Suppressor macrophage (primary cell): ENCODE data around the gene PDE4D.

Experiments
- DNase-seq, 4 experiments: peaks; one replicate each; pipeline ENCODE4 v3.0.0-alpha.2; 2020 to 2022

PDE4D gene

DNA sequence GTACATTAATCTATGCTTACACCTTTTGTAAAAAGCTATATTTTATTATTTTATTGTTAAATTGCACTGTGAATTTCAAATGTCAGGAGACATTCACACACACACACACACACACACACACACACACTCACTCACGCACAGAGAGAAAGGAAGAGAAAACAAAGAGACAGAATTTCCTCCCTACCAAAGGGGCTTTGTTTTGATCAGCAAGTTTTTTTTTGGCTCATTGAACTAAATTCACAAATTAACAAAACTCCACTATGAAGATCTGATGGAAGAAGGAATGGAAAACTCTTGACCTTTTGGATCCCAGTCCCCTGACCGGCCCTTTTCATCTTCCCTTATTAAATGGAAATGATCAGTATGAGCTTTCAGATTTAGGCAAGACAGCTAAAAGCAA is 161.2 kb downstream of the PDE4D start:
- DNase-seq = no peak

DNA sequence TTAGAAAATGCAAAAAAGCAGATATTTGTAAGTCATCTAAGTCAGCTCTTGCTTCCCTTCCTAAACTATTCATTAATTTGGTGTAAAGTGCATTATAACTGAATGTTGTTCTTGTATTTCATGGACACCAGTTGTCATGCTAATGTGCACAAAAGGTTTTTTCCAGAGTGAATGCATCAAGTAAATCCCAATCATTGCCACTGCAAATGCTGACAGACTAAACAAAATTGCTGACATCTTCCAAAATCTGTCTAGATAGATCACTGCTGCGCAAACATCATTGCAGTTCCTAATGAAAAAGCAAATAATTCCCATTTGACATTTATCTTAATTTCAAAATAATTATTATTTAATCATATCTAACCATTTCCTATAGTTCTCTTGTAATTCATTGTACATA is 161.7 kb downstream of the PDE4D start:
- DNase-seq = no peak

DNA sequence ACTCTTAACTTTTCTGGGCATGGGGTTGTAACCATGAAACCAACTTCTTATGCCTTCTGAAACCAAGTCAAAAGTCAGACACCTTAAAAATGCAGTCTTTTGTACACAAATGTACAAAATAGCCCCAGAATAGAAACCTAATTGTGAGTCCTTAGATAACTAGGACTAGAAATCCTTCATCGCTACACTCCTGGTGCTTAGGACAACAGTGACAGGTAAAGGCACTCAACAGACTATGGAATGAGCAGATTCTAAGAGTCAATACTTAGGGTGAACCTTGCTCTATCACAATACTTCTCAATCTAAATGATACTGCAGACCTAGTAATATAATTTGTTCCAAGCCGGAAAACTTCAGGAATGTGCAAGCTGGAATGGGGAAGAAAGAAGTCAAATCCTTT is 163.7 kb downstream of the PDE4D start:
- no peak for DNase-seq

DNA sequence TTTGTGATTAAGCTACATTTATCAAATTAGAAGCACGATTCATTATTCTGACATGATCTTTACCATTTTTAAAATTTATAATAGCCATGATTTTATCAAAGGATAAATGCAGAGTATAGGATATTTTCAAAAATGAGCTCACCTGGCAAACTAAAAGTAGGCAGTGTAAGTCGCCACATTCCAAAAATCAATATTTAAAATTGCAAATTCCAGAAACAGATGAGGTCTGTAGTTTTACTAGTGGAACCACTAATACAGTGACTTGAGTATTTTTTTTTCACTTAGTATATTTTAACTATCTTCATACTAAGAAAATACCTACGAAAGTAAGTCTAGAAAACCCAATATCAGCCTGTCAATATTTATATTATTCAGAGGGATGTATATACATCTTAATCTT is 164.2 kb downstream of the PDE4D start:
- no peak for DNase-seq

DNA sequence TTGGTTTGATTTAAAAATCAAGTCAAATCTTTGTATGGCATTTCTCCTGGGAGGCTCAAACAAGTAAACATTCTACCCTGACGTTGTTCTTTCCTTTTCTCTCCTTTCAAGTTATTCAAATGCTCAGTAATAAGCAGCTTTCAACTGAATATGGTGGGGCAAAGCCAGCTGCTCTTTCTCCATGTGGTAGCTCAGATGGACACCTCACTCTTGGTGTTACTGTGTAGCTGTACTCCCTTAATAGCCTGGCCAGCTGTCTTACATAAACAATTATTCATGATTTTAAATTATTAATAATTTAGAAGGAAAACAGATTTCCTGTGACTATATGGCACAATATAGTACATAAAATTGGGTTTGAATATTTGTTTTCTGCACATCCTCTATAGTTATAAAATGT is 165.2 kb downstream of the PDE4D start:
- no peak for DNase-seq

DNA sequence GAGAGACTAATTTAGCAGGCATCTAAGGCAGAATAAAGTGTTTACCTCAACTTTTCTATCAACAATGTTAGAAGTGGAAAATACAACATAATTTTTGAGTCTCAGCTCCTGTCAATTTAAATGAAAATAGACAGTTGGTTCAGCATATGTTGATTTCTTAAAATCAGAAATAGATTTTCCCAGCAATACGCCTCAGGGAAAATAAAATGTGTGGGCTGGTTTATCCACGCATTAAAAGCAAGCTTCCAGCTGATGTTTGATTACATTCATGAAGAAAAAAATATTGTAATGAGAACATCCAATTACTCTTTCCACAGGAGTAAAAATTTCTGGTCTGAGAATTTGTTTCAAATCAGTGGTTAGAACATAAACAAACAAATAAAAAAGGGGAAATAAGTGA is 166.3 kb downstream of the PDE4D start:
- no peak for DNase-seq

DNA sequence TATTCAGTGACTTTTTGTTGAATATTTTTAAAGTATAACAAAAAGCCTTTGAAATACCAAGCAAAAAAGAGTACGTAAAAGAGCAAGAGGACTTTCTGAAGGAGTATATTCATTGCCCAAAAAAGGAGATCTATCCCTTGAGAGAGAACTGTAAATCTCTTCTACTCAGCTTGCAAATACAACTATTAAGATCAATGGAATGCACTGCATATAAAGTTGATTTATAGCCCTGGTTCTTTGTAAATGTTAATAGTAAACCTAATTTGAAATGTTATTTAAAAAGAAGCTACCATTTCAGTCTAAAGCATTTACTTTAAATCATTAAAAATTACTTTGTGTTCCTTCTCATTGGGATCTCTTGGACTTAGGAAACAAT is 168.1 kb downstream of the PDE4D start:
- DNase-seq = no peak

DNA sequence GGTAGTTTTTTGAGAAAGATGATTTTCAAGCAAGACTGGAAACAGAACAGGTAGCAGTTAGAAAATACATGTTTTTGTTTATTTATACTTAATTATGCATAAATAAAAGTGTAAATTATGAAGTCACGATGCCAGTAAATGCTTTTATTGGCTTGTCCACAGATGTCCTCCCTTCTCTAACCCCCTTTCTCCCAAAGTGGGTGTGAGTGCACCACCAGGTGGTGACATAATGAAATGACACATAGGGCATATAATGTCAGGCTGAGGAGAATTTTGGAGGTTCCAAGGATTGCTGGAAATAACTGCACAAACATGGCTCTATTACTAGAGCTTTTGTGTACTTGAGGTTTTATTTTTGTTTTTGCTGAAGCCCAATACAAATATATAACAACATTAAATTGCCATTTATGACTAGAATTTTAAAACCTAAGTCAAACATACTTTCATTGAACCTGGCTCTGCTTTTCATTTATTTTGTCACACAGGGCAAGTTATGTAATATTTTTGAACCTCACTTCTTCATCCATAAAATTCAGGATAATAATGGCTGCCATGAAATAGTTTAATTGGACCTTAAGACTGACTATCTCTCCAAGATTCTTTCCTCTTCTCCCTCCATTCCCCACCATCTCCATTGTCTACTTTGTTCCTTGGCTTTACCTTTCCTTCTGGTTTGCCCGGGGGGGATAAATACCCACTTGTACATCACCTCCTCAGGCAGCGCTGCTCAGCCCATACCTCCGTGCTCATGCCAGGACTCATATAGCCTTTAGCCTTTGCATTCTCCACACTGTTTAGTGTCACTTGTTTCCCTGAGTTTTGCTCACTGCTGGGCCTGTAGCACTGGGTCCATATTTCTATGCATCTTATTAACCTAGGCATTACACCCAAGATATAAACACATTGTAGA is 168.8 kb downstream of the PDE4D start:
- peak; percentile 39 to 62 (median 56) for DNase-seq

DNA sequence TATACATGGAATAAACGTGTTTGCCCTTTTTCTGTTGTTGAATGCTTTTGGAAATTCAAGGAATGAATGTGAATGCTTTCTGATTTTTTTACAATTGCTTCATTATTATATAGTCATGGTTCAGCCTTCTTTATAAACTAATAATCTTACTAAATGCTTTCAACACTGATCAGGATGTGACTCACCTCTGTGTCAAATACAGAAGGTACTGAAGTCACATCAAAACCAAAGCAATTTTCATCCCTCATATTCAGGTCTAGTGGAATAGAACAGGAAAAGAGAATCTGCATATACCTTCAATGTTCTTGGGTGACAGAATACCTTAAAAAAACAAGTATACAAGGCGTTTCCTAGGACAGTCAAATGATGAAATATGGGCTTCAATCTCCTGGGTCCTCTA is 170.7 kb downstream of the PDE4D start:
- DNase-seq = no peak

DNA sequence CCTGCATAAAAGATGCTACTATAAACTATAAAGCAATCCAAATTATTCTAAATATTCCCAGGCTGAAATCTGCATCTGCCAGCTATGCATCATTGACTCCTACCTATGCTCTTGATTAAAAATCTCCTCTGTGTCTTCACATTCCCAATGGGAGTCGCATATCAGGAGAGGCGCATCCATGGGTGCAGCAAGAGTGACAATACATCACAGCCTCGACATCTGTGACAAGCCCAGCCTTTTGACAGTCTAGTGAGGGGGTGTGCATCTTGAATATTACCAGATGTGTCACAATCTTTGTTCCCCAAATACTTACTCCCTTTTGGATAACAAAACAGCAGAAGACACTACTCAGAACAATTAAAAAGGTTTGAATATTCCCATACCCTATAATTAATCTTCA is 171.8 kb downstream of the PDE4D start:
- no peak for DNase-seq

DNA sequence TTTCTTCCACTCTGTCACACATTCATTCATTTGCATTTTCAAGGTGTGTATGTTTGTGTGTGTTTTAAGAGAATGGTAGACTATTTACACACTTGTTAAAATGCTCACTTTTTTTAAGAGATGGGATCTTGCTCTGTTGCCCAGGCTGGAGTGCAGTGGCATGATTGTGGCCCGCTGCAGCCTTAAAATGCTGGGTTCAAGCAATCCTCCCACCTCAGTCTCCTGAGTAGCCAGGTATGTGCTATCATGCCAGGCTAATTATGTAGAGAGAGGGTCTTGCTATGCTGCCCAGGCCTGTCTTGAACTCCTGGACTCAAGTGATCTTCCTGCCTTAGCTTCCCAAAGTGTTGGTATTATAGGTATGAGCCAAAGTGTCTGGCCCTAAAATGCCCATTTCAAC is 173.5 kb downstream of the PDE4D start:
- no peak for DNase-seq

DNA sequence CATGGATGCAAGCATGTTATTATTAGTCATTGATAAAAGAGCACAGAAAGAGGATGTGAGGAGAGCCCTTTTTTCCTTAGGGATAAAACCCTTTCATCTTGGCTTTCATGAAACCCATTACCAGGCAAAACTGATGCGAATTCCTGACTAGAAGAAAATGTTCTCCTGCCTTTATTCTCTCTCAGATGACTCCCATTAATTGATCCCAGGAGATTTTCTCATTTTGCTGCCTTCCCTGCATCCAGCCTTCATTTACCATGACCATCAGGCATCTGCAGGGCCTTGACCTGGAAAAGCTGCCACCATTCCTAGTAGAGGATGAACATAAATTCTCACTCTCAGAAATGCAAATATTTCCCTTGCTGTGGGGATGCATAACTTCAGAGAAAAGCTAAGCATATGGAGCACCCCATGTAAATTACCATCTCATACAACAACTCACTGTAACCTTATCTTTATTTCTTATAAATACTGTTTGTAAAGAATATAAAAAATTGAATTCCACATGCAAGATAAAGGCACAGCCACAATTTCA is 176.5 kb downstream of the PDE4D start:
- no peak for DNase-seq

DNA sequence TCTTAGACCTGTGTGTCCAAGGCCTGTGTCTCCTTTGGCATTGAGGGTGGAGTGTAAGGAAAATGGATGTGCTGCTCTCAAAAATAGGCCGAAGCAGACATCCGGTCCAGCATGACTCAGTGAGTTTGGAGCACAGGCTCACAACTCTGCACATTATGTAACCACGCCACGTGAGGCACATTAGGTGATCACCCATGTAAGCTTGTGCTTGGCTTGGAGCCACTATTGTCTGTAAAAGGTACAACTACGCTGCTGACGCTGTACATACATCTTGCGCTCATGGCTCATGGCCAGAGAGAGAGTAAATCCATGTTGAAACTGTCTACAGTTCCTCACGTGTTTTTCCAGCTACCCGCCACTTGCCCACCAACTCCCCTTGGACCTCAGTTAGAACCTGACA is 177.5 kb downstream of the PDE4D start:
- no peak for DNase-seq

DNA sequence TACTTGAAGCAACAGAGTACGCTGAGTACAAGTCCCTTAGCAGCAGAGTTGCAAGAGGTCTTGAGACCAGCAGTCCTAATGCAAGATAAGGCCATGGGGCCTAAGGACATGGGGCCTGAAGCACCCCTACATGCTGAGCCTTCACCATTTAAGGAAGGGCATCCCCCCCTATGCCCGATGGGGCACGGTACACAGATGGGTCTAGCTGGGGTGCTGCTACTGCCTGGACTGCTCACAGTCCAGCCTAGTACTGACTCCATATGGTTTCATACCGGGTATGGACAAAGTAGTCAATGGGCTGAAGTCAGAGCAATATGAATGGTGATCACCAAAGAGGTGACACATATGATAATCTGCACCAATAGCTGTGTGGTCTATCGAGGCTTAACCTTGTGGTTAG is 178.3 kb downstream of the PDE4D start:
- no peak for DNase-seq

DNA sequence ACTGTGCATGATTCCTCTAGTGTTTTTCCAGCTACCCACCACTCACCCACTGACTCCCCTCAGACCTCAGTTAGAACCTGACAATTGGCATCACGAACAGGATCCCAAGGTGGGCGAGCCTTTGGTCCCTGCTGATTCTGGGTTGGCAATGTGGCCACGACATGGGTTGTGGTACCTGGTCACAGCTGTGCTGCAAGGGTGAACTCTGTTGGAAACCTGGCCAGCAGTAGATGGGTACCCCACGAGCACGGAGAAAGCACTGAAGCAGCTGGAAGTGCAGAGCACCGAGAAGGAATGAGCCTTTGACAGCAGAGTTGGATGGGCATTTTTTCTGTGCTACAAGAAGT is 180.1 kb downstream of the PDE4D start:
- DNase-seq = no peak

DNA sequence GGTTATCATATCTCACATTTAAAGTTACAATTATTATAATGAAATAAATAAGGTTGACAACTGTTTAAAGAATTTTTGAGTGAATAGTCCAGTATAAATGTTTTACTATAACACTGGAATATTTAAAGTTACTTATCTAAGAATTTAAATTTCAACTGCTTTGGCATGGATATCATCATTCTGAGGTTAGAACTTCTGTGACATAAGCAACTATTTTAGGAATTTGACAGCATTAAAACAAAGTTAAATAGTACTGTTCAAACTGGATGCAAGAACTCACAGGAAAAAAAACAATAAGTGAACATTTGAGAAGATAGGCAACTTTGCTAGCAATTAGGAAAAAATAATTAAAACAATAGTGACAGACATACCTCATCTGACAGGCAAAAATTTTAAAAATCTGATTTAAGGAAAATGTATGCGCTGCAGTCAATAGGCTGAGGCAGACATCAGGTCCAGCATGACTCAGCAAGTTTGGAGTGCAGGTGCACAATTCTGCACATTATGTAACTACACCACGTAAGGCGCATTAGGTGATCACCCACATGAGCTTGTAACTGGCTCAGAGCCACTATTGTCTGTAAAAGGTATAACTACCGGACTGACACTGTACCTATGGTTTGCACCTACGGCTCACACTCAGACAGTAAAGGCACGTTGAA is 180.6 kb downstream of the PDE4D start:
- DNase-seq = no peak

DNA sequence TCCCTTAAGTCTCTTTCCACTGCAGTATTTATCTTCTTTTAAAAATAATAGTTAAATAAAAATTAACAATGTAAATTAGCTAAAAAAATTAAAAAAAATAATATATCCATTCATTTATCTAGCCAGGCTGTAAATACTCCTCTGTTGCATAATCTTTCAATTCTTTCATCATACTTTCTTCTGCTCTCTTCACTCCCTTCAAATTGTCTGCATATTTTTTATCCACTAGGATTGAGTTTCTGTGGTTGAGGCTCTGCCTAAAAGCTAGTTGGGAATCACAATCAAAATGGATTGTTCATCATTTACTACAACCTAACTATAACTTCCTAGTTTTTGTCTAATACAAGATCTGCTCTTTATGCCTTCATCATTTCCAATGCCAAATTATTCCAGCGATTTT is 182.2 kb downstream of the PDE4D start:
- DNase-seq = no peak

DNA sequence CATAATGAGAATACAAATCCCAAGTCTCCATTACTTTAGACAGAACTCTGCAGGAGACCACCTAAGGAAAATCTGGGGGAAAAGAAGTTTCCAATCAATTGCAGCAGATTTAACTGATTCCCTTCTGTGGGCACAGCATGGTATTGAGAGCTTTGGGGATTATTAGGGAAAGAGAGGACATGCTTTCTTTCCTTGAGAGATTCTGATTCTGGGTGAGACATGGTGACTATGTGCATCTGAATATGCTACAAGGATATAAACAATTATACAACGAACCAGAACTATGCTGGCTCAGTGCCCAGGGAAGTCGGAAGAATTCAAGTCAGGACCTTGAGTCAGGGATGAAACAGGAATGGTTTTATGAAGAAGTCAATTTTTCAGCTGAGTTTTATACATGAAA is 183.7 kb downstream of the PDE4D start:
- no peak for DNase-seq

DNA sequence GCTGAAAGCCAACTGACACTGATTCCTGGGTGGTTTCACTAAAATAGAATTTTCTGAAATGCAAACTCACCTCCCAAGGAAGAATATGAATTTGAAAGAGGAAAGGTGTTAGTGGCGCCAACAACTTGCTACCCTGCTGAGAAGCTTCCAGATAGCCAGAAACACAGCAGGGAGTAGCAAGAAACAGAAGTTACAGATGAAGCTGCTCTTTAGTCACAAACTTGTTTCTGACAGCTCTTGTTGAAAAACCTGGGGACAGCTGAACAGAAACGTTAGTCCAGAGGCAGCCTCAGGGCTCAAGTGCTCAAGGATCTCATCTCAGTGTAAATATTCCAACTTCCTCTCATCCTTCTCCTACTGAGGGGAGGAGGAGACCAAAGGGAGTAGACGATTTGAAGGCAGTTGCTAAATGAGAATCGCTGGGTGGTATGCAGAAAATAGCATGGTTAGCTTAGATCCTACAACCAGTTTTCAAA is 184.1 kb downstream of the PDE4D start:
- no peak for DNase-seq

DNA sequence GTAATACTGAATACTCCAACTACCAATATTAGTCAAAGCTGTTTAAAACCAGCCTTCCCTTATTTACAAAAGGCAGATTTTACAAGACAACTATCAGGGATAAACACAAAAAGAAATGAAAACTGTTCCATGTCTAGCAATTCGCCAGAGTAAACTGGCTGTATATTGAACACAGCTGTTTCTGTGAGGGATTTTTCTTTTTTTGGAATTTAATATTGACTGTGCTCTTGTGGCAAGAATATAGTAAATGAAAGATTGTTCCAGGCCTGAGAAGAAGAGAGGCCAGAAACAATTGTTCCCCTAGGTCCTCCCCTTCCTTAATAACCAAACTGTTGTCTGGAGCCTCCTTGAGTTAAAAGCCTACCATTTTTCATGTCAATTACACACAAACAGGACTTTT is 188.6 kb downstream of the PDE4D start:
- DNase-seq = no peak

DNA sequence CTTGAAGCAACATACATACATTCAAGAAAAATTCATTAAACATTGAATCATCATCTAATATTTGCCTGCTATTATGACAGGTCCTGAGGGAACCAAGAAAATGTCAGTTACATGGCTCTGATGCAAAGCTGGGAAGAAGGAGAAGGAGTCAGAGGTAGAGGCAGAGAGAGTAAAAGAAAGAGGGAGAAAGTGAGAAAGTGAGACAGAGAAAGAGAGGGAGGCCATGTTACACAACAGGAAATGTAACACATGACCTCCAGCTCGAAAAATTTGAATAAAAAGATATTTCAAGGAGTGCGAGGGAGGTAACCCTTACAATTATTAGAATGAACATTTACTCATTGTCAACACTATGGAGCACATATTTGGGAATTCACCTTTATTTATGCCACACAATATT is 189.7 kb downstream of the PDE4D start:
- DNase-seq = no peak

DNA sequence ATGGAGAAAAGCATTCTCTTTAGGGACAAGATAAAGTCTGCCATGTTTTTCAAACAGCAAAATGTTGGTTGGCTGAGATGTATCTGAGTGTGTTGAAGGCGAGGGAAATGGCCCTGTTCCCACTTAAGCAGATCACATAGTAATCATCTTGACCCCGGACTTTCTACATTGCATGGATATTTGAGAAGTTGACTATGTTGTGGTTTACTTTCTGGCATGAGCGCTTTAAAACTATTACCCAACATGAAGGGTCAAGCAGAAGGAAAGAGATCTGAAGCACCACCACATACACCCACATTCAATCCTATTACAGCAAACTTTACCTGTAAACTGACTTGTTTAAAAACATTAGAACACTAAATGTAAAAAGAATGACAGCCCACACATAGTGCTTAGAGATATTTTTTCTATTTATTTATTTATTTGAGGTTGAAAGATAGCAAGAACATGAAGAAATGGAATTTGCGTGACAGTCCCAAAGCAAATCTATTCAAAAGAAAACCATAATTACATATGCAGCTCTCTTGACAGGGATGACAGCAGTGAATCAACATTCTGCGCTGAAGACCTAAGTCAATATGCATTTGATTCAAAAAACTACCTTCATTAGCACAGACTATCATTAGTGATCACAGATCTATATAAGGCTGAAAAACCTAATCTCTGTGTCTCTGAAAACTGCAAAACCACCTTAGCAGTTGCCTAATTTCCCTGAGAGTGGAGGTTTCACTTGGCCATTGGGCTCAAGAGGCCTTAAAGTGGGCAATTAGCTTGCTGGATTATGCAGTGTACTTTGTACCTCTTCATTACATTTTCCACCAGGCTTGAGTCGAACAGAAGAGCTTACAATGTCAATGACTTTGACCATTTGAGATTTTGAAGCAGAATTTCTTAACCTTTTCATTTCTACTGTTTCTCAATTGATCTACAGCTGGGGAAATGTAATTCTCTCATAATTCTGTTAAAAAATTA is 195.0 kb downstream of the PDE4D start:
- DNase-seq = no peak

DNA sequence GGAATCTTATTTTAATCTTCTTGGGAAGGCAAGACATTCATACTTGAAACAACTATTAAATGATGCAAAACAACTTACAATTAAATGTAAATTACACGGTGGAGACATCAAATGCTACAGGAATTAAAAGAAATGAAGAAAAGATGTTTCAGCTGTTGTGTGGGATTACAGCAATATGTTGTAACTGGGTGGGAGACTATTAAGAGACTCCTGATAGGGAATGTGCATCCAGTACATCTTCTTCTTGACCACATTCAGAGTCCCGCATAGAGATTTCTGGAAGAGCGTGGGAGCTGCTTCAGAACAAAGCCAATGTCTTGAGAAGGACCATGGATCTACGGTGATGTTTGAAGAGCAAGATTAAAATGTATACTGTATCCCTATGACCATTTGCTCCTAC is 199.1 kb downstream of the PDE4D start:
- DNase-seq = no peak
